Cardiac muscle cell (in vitro differentiated cells and primary cell): ENCODE results near the gene PHKG1. TPM values are rescaled to one million over a fixed set of nuclear protein-coding genes. Genes with fewer than 3 reads are reported as not detected.

Experiments
- DNase-seq, 2 donors: peaks; one replicate each; pipeline versions ENCODE4 v3.0.0 to v3.0.0-alpha.2; 2010 to 2017; ENCODE audit warnings: low read depth in 1 of 2, low spot score in 1 of 2
- H3K27ac ChIP-seq: fragments of 200-600 bp; sonication (generic); 2 replicates; pipeline ENCODE4 v1.5.1; 2016
- H3K27me3 ChIP-seq: fragments of 200-600 bp; sonication (generic); 2 replicates; pipeline ENCODE4 v1.6.0; 2016; ENCODE audit warnings: control low read depth
- H3K36me3 ChIP-seq: fragments of 200-600 bp; sonication (generic); 2 replicates; pipeline ENCODE4 v1.5.1; 2016; ENCODE audit warnings: control low read depth
- H3K4me1 ChIP-seq: fragments of 200-600 bp; sonication (generic); 2 replicates; pipeline ENCODE4 v1.8.1; 2017; ENCODE audit warnings: low read depth, mild to moderate bottlenecking, mixed run types
- H3K4me3 ChIP-seq: fragments of 200-600 bp; sonication (generic); 2 replicates; pipeline ENCODE4 v1.5.1; 2016; ENCODE audit warnings: mild to moderate bottlenecking
- H3K9me3 ChIP-seq: fragments of 200-600 bp; sonication (generic); 2 replicates; pipeline ENCODE4 v1.5.1; 2017; ENCODE audit warnings: low read depth, mild to moderate bottlenecking, control low read depth
- CTCF ChIP-seq: IDR thresholded peaks from 2 replicates; pipeline ENCODE4 v1.5.1; 2012; ENCODE audit warnings: low read depth, mild to moderate bottlenecking, low read length
- polyA plus RNA-seq: library from polyadenylated mRNA; unstranded; fragments of >200 nt; fragmentation: Nextera tagmentation; extraction: Ambion mirVana; gene quantifications from 2 replicates; pipeline ENCODE4 v1.2.1, GENCODE V29; 2016
- total RNA-seq: library from RNA; depleted of rRNA; stranded (reverse); fragments of >200 nt; gene quantifications from 2 replicates; pipeline ENCODE4 v1.2.3, GENCODE V29; 2016

PHKG1 gene
- total and polyA plus RNA-seq, 2 experiments from 2014 or later = 0.21 to 0.44 TPM

GRCh38 chr7:56063500-56063881 lies 29.3 kb downstream of the PHKG1 start:
- peak overlapping the region; percentile 79 for H3K4me3 ChIP-seq
- H3K27ac ChIP-seq = peak overlapping the region; percentile 86
- H3K9me3 ChIP-seq = no peaks in the 10 kb centered on the region
- H3K27me3 ChIP-seq = no peaks in the 10 kb centered on the region
- DNase-seq = no peak
- TF ChIP-seq CTCF = no peak
- H3K4me1 ChIP-seq = peaks cover 6% of the 10 kb centered on the region
- peaks cover 43% of the 10 kb centered on the region for H3K36me3 ChIP-seq

- Histone ChIP-seq H3K27ac (peak overlapping the region; percentile 20), H3K4me1 (peaks cover 6% of the 10 kb centered on the region), H3K4me3 (no peak overlapping the region), H3K9me3 (no peaks in the 10 kb centered on the region), H3K27me3 (no peaks in the 10 kb centered on the region), H3K36me3 (peaks cover 54% of the 10 kb centered on the region)
- no peak for TF ChIP-seq CTCF
- peak in 1 of 2 donors; percentile 71 for DNase-seq
These were observed 30.4 kb downstream of the PHKG1 start for GRCh38 chr7:56062382-56062781.

GRCh38 chr7:56053993-56054392 lies 38.8 kb downstream of the PHKG1 start:
- no peak overlapping the region for H3K4me3 ChIP-seq
- peaks cover 54% of the 10 kb centered on the region for H3K36me3 ChIP-seq
- H3K9me3 ChIP-seq = no peaks in the 10 kb centered on the region
- no peak overlapping the region for H3K27ac ChIP-seq
- peaks cover 10% of the 10 kb centered on the region for H3K4me1 ChIP-seq
- H3K27me3 ChIP-seq = no peaks in the 10 kb centered on the region
- no peak for DNase-seq
- no peak for TF ChIP-seq CTCF

- H3K36me3 ChIP-seq = peaks cover 48% of the 10 kb centered on the region
- no peak overlapping the region for H3K4me3 ChIP-seq
- no peaks in the 10 kb centered on the region for H3K9me3 ChIP-seq
- H3K27ac ChIP-seq = no peak overlapping the region
- TF ChIP-seq CTCF = no peak
- H3K4me1 ChIP-seq = peaks cover 10% of the 10 kb centered on the region
- H3K27me3 ChIP-seq = no peaks in the 10 kb centered on the region
- DNase-seq = no peak
These were observed 39.4 kb downstream of the PHKG1 start for GRCh38 chr7:56053379-56053778.

- H3K36me3 ChIP-seq = peaks cover 31% of the 10 kb centered on the region
- peak within 1 kb of the TSS; percentile 95 for H3K27ac ChIP-seq
- H3K4me1 ChIP-seq = peaks cover 13% of the 10 kb centered on the region
- DNase-seq = peak; percentile 99
- TF ChIP-seq CTCF = no peak
- H3K4me3 ChIP-seq = peak within 1 kb of the TSS; percentile 91
- H3K27me3 ChIP-seq = no peaks in the 10 kb centered on the region
- H3K9me3 ChIP-seq = no peaks in the 10 kb centered on the region
These were observed 41.2 kb downstream of the PHKG1 start, which contains the start of the genes CCT6A and PSPH for GRCh38 chr7:56051339-56052191. TSS of gene CCT6A (plus strand) at chr7:56051765. CDS start at chr7:56051849, 84 bp downstream. TSS of gene PSPH (minus strand) at chr7:56051444. CDS start at chr7:56021212, 30,232 bp downstream.
